Measurements from ENCODE around the gene KIF20B. TPM values are rescaled to one million over a fixed set of nuclear protein-coding genes. Genes with fewer than 3 reads are reported as not detected.

The KIF20B gene
- total and polyA plus RNA-seq, 4 experiments from 2014 or later, result 8.0 to 21.4 (median 18.3) TPM

DNA sequence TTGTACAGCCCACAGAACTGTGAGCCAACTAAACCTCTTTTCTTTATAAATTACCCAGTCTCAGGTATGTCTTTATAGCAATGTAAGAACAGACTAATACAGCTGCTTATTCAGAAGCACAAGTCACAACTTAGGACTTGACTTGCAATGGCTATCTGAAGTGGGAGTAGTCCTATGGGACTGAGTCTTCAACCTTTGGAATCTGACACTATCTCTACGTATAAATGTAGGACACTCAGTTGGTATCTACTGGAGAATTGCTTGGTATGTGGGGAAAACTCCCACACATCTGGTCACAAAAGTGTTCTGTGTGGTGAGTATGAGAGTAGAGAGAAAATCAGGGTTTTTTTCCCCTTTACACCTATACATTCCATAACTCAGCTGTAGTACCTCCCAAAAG lies 44.1 kb upstream of the KIF20B start:
- no peaks in the 10 kb centered on the region for H3K4me1 Mint-ChIP-seq
- H3K4me3 ChIP-seq (ENCODE audit: low read length in 2 of 2), result no peak overlapping the region
- CTCF ChIA-PET (ENCODE audit: partially characterized antibody), result no interaction called here

DNA sequence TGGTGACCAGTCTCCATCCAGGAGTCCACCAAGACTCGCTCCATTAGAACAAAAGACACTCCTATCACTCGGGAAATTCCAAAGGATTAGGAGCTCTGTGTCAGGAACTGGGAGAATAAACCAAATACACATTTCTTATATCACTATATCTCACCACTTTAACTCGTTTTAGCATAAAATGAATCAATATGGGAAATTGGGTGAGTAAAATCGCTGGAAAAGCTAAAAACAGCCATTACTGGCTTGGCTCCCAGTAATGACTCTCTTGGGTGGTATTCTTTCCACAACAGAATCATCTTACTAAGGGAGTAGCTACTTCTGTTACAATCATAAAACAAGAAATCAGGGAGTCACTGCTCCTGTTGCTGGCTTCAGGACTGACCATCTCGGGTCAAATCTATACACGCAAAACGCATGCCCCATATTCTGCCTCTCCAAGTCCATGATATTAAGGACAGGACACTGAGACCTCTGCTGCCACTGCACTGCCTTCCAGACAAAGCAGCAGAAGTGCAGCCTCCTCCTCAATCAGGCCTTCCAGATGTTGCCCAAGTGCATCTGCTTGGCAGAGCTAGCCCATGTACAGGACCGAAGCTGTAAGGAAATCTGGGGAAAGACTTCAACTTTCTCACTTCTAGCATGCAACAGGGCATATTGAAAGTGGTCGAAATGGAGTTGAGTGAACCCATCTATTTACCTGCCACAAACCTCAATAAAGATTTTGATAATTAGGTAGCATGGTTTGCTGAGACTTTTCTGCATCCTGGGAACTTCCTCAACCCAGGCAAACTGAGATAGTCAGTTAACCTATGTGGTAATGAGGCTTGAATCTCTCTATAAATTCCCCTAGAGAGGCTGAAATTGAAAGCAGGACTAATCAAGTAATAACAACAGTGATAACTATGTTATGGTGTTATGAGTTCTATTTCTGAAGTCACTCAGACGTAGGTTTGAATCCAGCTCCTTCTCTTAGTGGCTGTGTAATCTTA lies 42.0 kb upstream of the KIF20B start:
- H3K36me3 ChIP-seq (ENCODE audit: insufficient read depth, low read length), result no peaks in the 10 kb centered on the region
- H3K9me3 ChIP-seq (ENCODE audit: control insufficient read depth in 1 of 2, low read length in 2 of 2), result no peaks in the 10 kb centered on the region
- Mint-ChIP-seq H3K27me3 (peaks cover 0 to 7% of the 10 kb centered on the region in 2 donors), H3K27ac (no peak overlapping the region), H3K9me3 (peaks cover 0 to 6% (median 1%) of the 10 kb centered on the region in 8 donors), H3K4me3 (no peak overlapping the region), H3K4me1 (no peaks in the 10 kb centered on the region), H3K36me3 (no peaks in the 10 kb centered on the region)
- DNase-seq, result no peak
- H3K4me3 ChIP-seq (ENCODE audit: low read length in 2 of 2), result no peak overlapping the region
- H3K27me3 ChIP-seq (ENCODE audit: insufficient read depth, low read length), result no peaks in the 10 kb centered on the region
- no peak overlapping the region for H3K27ac ChIP-seq (ENCODE audit: low read depth, low read length)
- POLR2A ChIA-PET (ENCODE audit: partially characterized antibody), result interaction anchor here (0.6 kb wide), 1 partner anchor 1366 kb away, joined by 4 read pairs; no protein-coding TSS in a partner anchor
- intact Hi-C loops (cut with micrococcal nuclease), result no loop called here
- CTCF ChIA-PET (ENCODE audit: partially characterized antibody), result no interaction called here
- no peaks in the 10 kb centered on the region for H3K4me1 ChIP-seq (ENCODE audit: insufficient read depth, low read length)

More for the DNA sequence above, 44.1 kb upstream of the KIF20B start:
- Histone ChIP-seq H3K4me1 (ENCODE audit: insufficient read depth, low read length) (no peaks in the 10 kb centered on the region), H3K27ac (ENCODE audit: low read depth, low read length) (no peak overlapping the region), H3K9me3 (ENCODE audit: control insufficient read depth in 1 of 2, low read length in 2 of 2) (no peaks in the 10 kb centered on the region), H3K27me3 (ENCODE audit: insufficient read depth, low read length) (no peaks in the 10 kb centered on the region), H3K36me3 (ENCODE audit: insufficient read depth, low read length) (no peaks in the 10 kb centered on the region)
- no peak for DNase-seq
- POLR2A ChIA-PET (ENCODE audit: partially characterized antibody), result no interaction called here
- H3K27me3 Mint-ChIP-seq, result peaks cover 0 to 7% of the 10 kb centered on the region in 2 donors
- no peak overlapping the region for H3K27ac Mint-ChIP-seq
- H3K4me3 Mint-ChIP-seq, result no peak overlapping the region
- peaks cover 0 to 6% (median 1%) of the 10 kb centered on the region in 8 donors for H3K9me3 Mint-ChIP-seq
- no peaks in the 10 kb centered on the region for H3K36me3 Mint-ChIP-seq
- intact Hi-C loops (cut with micrococcal nuclease), result no loop called here

DNA sequence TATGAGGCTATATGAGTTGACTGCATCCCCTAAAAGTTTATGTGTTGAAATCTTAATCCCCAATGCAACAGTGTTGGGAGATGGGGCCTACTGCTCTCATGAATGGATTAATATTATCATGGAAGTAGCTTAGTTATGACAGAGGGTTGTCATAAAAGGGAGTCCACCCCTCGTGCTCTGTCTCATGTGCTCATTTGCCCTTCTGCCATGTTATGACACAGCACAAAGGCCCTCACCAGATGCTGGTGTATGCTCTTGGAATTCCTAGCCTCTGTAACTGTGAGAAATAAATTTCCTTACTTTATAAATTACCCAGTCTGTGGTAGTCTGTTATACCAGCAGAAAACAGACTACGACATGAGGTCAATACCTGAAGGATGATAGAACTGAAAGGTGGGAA lies 38.8 kb upstream of the KIF20B start:
- CTCF ChIA-PET (ENCODE audit: partially characterized antibody), result no interaction called here

DNA sequence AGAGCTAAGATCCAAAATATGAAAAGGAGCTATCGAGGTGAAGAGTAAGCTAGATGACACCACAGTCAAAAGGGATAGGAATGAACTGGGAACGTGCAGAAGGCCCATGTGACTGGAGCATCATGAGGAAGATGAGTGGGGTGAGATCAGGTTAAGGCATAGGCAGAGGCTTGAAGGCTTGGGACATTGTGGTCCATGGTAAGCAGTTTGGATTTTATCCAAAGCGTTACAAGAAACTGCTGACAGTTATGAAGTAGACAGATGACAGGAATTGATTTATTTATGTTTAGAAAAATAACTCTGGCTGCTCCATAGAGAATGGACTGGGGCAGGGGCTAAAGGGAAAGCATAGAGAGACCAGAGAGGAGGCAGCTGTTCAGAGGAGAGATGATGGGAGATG lies 38.2 kb upstream of the KIF20B start:
- Mint-ChIP-seq H3K36me3 (no peaks in the 10 kb centered on the region), H3K4me1 (no peaks in the 10 kb centered on the region), H3K9me3 (no peaks in the 10 kb centered on the region), H3K27me3 (peaks cover 0 to 6% of the 10 kb centered on the region in 2 donors), H3K4me3 (no peak overlapping the region), H3K27ac (peak overlapping the region in 1 of 7 donors; percentile 23)
- Histone ChIP-seq H3K36me3 (ENCODE audit: insufficient read depth, low read length) (no peaks in the 10 kb centered on the region), H3K9me3 (ENCODE audit: control insufficient read depth in 1 of 2, low read length in 2 of 2) (no peaks in the 10 kb centered on the region), H3K27ac (ENCODE audit: low read depth, low read length) (no peak overlapping the region), H3K27me3 (ENCODE audit: insufficient read depth, low read length) (no peaks in the 10 kb centered on the region), H3K4me3 (ENCODE audit: low read length in 2 of 2) (no peak overlapping the region), H3K4me1 (ENCODE audit: insufficient read depth, low read length) (no peaks in the 10 kb centered on the region)
- intact Hi-C loops (cut with micrococcal nuclease), result no loop called here
- DNase-seq, result no peak
- ChIA-PET POLR2A (ENCODE audit: partially characterized antibody) (no interaction called here), CTCF (ENCODE audit: partially characterized antibody) (no interaction called here)

More for the DNA sequence above, 38.8 kb upstream of the KIF20B start:
- no peaks in the 10 kb centered on the region for H3K36me3 Mint-ChIP-seq
- H3K4me3 Mint-ChIP-seq, result no peak overlapping the region
- intact Hi-C loops (cut with micrococcal nuclease), result no loop called here
- no peak for DNase-seq
- no peaks in the 10 kb centered on the region for H3K4me1 Mint-ChIP-seq
- H3K36me3 ChIP-seq (ENCODE audit: insufficient read depth, low read length), result no peaks in the 10 kb centered on the region
- peaks cover 0 to 6% of the 10 kb centered on the region in 2 donors for H3K27me3 Mint-ChIP-seq
- H3K4me3 ChIP-seq (ENCODE audit: low read length in 2 of 2), result no peak overlapping the region
- H3K27me3 ChIP-seq (ENCODE audit: insufficient read depth, low read length), result no peaks in the 10 kb centered on the region
- no peaks in the 10 kb centered on the region for H3K9me3 Mint-ChIP-seq
- no peaks in the 10 kb centered on the region for H3K4me1 ChIP-seq (ENCODE audit: insufficient read depth, low read length)
- no peak overlapping the region for H3K27ac ChIP-seq (ENCODE audit: low read depth, low read length)
- H3K9me3 ChIP-seq (ENCODE audit: control insufficient read depth in 1 of 2, low read length in 2 of 2), result no peaks in the 10 kb centered on the region
- no peak overlapping the region for H3K27ac Mint-ChIP-seq
- POLR2A ChIA-PET (ENCODE audit: partially characterized antibody), result no interaction called here

- no peak for DNase-seq
- ChIA-PET POLR2A (ENCODE audit: partially characterized antibody) (no interaction called here), CTCF (ENCODE audit: partially characterized antibody) (interaction anchor here (1.3 kb wide), 1 partner anchor 234 kb away, joined by 3 read pairs; no protein-coding TSS in a partner anchor)
- no peaks in the 10 kb centered on the region for H3K4me1 ChIP-seq (ENCODE audit: insufficient read depth, low read length)
- H3K9me3 ChIP-seq (ENCODE audit: control insufficient read depth in 1 of 2, low read length in 2 of 2), result no peaks in the 10 kb centered on the region
- H3K36me3 Mint-ChIP-seq, result no peaks in the 10 kb centered on the region
- no peak overlapping the region for H3K4me3 Mint-ChIP-seq
- H3K27me3 ChIP-seq (ENCODE audit: insufficient read depth, low read length), result no peaks in the 10 kb centered on the region
- no peak overlapping the region for H3K27ac Mint-ChIP-seq
- no peaks in the 10 kb centered on the region for H3K36me3 ChIP-seq (ENCODE audit: insufficient read depth, low read length)
- peaks cover 0 to 4% of the 10 kb centered on the region in 2 donors for H3K27me3 Mint-ChIP-seq
- no peaks in the 10 kb centered on the region for H3K4me1 Mint-ChIP-seq
- intact Hi-C loops (cut with micrococcal nuclease), result no loop called here
- no peak overlapping the region for H3K27ac ChIP-seq (ENCODE audit: low read depth, low read length)
- H3K9me3 Mint-ChIP-seq, result no peaks in the 10 kb centered on the region
- no peak overlapping the region for H3K4me3 ChIP-seq (ENCODE audit: low read length in 2 of 2)
These were observed 37.2 kb upstream of the KIF20B start for GRCh38 chr10:89664203-89664602.

DNA sequence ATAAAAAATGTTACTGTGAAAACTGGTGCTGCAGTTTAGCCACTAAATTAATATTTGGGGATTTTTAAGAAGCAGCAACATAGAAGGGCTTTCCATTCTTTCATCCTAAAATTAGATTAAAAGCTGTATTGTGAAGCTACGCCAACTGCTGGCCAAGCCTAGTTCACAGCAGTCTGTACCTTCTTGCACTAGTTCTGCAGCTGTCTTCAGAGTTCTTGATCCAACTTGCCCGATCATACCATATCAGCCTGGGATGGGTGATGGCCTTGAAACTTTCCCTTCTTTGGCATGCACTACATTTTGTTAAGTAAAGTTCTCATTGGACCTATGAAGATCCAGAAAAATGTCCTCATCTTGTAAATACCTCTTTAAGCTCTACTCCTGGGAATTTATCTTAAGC lies 36.1 kb upstream of the KIF20B start:
- no peak overlapping the region for H3K4me3 Mint-ChIP-seq
- Histone ChIP-seq H3K27me3 (ENCODE audit: insufficient read depth, low read length) (no peaks in the 10 kb centered on the region), H3K4me3 (ENCODE audit: low read length in 2 of 2) (no peak overlapping the region), H3K9me3 (ENCODE audit: control insufficient read depth in 1 of 2, low read length in 2 of 2) (no peaks in the 10 kb centered on the region), H3K27ac (ENCODE audit: low read depth, low read length) (no peak overlapping the region), H3K36me3 (ENCODE audit: insufficient read depth, low read length) (no peaks in the 10 kb centered on the region), H3K4me1 (ENCODE audit: insufficient read depth, low read length) (no peaks in the 10 kb centered on the region)
- peaks cover 0 to 4% of the 10 kb centered on the region in 2 donors for H3K27me3 Mint-ChIP-seq
- CTCF ChIA-PET (ENCODE audit: partially characterized antibody), result no interaction called here
- H3K4me1 Mint-ChIP-seq, result no peaks in the 10 kb centered on the region
- H3K9me3 Mint-ChIP-seq, result no peaks in the 10 kb centered on the region
- no peak for DNase-seq
- H3K27ac Mint-ChIP-seq, result no peak overlapping the region
- POLR2A ChIA-PET (ENCODE audit: partially characterized antibody), result no interaction called here
- H3K36me3 Mint-ChIP-seq, result no peaks in the 10 kb centered on the region
- intact Hi-C loops (cut with micrococcal nuclease), result no loop called here

GRCh38 chr10:89666138-89666537 lies 35.3 kb upstream of the KIF20B start:
- DNase-seq, result no peak
- Mint-ChIP-seq H3K4me1 (no peaks in the 10 kb centered on the region), H3K4me3 (no peak overlapping the region), H3K27me3 (peaks cover 0 to 4% of the 10 kb centered on the region in 2 donors), H3K27ac (no peak overlapping the region), H3K9me3 (no peaks in the 10 kb centered on the region), H3K36me3 (no peaks in the 10 kb centered on the region)
- intact Hi-C loops (cut with micrococcal nuclease), result no loop called here
- no peaks in the 10 kb centered on the region for H3K36me3 ChIP-seq (ENCODE audit: insufficient read depth, low read length)
- H3K9me3 ChIP-seq (ENCODE audit: control insufficient read depth in 1 of 2, low read length in 2 of 2), result no peaks in the 10 kb centered on the region
- ChIA-PET POLR2A (ENCODE audit: partially characterized antibody) (no interaction called here), CTCF (ENCODE audit: partially characterized antibody) (no interaction called here)
- H3K27ac ChIP-seq (ENCODE audit: low read depth, low read length), result no peak overlapping the region
- no peaks in the 10 kb centered on the region for H3K27me3 ChIP-seq (ENCODE audit: insufficient read depth, low read length)
- no peaks in the 10 kb centered on the region for H3K4me1 ChIP-seq (ENCODE audit: insufficient read depth, low read length)
- no peak overlapping the region for H3K4me3 ChIP-seq (ENCODE audit: low read length in 2 of 2)
